Glutamatergic neuron (in vitro differentiated cells): Measurements from ENCODE around the gene MAGI1. TPM values are rescaled to one million over a fixed set of nuclear protein-coding genes. Genes with fewer than 3 reads are reported as not detected.

Experiments used
- DNase-seq: peaks from one replicate; pipeline ENCODE4 v3.0.0; 2022
- H3K27ac Mint-ChIP-seq: one replicate; pipeline ENCODE4 v1.8.0; 2020; ENCODE audit warnings: mild to moderate bottlenecking, mixed read lengths, inconsistent platforms; ENCODE audit not compliant: unreplicated experiment
- H3K27me3 Mint-ChIP-seq: one replicate; pipeline ENCODE4 v1.8.0; 2020; ENCODE audit warnings: mild to moderate bottlenecking, moderate library complexity, mixed read lengths, inconsistent platforms; ENCODE audit not compliant: unreplicated experiment
- H3K36me3 Mint-ChIP-seq: one replicate; pipeline ENCODE4 v1.8.0; 2020; ENCODE audit warnings: mild to moderate bottlenecking, mixed read lengths, inconsistent platforms; ENCODE audit not compliant: unreplicated experiment
- H3K4me1 Mint-ChIP-seq: one replicate; pipeline ENCODE4 v1.8.0; 2020; ENCODE audit warnings: mild to moderate bottlenecking, low read depth, mixed read lengths, inconsistent platforms; ENCODE audit not compliant: unreplicated experiment
- H3K4me3 Mint-ChIP-seq: one replicate; pipeline ENCODE4 v1.8.0; 2020; ENCODE audit warnings: mild to moderate bottlenecking, mixed read lengths, inconsistent platforms; ENCODE audit not compliant: unreplicated experiment
- H3K9me3 Mint-ChIP-seq: one replicate; pipeline ENCODE4 v1.8.0; 2020; ENCODE audit warnings: mild to moderate bottlenecking, moderate library complexity, mixed read lengths, inconsistent platforms; ENCODE audit not compliant: unreplicated experiment
- total RNA-seq: library from RNA; stranded (reverse); fragmentation: NEBNext Ultra II Directional; extraction: Animal tissue kit (Norgen Biotek cat#: 25700); gene quantifications from one replicate; pipeline ENCODE4 v1.2.1, GENCODE V29; 2021; ENCODE audit not compliant: unreplicated experiment
- TF ChIP-seq, protein P1 (sequence below): fragments of 200-600 bp; sonication (generic); IDR thresholded peaks from one replicate; pipeline ENCODE4 v1.5.0; 2021; ENCODE audit not compliant: partially characterized antibody, unreplicated experiment

Gene MAGI1
- total RNA-seq, 1 donor from 2014 or later, result 46.5 TPM

DNA sequence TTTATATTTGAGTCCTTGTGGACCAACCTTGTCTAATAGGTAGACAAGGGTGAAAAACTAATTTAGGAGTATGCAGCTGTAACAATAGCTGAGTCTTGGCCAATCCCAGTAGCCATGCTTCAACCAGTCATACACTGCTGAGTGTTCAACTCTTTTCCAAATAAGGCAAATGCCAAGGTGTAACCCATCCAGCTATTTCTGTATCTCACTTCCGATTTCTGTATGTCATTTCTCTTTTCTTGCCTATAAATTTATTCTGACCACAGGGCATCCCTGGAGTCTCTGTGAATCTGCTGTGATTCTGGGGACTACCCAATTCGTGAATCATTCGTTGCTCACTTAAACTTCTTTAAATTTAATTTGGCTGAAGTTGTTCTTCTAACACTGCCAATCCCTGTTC, 93.2 kb downstream of the MAGI1 start:
- H3K27me3 Mint-ChIP-seq, result no peaks in the 10 kb centered on the region
- H3K9me3 Mint-ChIP-seq, result no peaks in the 10 kb centered on the region
- H3K27ac Mint-ChIP-seq, result no peak overlapping the region
- no peaks in the 10 kb centered on the region for H3K36me3 Mint-ChIP-seq
- H3K4me1 Mint-ChIP-seq, result peaks cover 3% of the 10 kb centered on the region
- TF ChIP-seq, protein P1, sequence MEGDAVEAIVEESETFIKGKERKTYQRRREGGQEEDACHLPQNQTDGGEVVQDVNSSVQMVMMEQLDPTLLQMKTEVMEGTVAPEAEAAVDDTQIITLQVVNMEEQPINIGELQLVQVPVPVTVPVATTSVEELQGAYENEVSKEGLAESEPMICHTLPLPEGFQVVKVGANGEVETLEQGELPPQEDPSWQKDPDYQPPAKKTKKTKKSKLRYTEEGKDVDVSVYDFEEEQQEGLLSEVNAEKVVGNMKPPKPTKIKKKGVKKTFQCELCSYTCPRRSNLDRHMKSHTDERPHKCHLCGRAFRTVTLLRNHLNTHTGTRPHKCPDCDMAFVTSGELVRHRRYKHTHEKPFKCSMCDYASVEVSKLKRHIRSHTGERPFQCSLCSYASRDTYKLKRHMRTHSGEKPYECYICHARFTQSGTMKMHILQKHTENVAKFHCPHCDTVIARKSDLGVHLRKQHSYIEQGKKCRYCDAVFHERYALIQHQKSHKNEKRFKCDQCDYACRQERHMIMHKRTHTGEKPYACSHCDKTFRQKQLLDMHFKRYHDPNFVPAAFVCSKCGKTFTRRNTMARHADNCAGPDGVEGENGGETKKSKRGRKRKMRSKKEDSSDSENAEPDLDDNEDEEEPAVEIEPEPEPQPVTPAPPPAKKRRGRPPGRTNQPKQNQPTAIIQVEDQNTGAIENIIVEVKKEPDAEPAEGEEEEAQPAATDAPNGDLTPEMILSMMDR, result no peak
- no peak overlapping the region for H3K4me3 Mint-ChIP-seq
- DNase-seq, result no peak

DNA sequence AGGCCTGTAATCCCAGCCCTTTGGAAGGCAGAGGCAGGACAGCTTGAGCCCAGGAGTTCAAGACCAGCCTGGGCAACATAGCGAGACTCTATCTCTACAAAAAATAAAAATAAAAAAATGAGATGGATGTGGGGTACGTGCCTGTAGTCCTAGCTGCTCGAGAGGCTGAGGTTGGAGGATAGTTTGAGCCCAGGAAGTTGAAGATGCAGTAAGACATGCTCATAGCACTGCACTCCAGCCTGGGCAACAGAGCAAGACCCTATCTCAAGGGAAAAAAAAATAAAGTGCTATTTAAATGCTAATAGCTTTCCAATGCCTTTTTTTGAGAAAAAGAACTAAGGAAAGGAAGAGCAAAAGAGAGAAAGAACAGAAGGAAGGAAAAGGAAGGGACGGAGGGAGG, 94.5 kb downstream of the MAGI1 start:
- DNase-seq, result no peak
- TF ChIP-seq, protein P1, result no peak
- Mint-ChIP-seq H3K27me3 (no peaks in the 10 kb centered on the region), H3K4me3 (no peak overlapping the region), H3K9me3 (no peaks in the 10 kb centered on the region), H3K27ac (no peak overlapping the region), H3K4me1 (peaks cover 10% of the 10 kb centered on the region), H3K36me3 (no peaks in the 10 kb centered on the region)

DNA sequence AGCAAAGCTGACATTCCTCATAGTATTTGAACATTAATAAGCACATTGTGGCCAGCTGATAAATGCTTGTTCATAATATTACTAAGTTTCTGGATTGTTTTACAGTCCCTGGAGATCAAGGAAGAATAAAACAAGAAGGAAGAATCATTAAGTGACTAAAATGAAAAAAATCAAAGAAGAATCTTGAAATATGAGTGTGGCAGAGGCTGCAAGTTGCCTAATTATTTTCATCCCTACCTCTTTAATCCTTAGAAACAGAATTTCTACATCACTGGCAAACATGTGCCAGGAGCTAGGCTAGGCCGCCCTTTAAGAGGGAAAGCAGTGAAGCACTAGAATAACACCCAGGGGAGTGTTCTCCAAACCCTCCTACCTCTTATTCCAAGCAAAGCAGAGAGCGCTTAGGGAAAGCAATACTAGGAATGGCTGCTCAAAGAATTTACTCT, 98.9 kb downstream of the MAGI1 start:
- H3K27ac Mint-ChIP-seq, result peak overlapping the region; percentile 15
- H3K4me1 Mint-ChIP-seq, result peaks cover 13% of the 10 kb centered on the region
- TF ChIP-seq, protein P1, result no peak
- H3K27me3 Mint-ChIP-seq, result no peaks in the 10 kb centered on the region
- no peaks in the 10 kb centered on the region for H3K9me3 Mint-ChIP-seq
- H3K36me3 Mint-ChIP-seq, result no peaks in the 10 kb centered on the region
- DNase-seq, result no peak
- peak overlapping the region; percentile 47 for H3K4me3 Mint-ChIP-seq

GRCh38 chr3:65939184-65939583, 99.5 kb downstream of the MAGI1 start:
- no peaks in the 10 kb centered on the region for H3K9me3 Mint-ChIP-seq
- no peak for DNase-seq
- H3K27me3 Mint-ChIP-seq, result no peaks in the 10 kb centered on the region
- no peak overlapping the region for H3K27ac Mint-ChIP-seq
- H3K4me1 Mint-ChIP-seq, result peaks cover 13% of the 10 kb centered on the region
- TF ChIP-seq, protein P1, result no peak
- H3K4me3 Mint-ChIP-seq, result no peak overlapping the region
- H3K36me3 Mint-ChIP-seq, result no peaks in the 10 kb centered on the region

DNA sequence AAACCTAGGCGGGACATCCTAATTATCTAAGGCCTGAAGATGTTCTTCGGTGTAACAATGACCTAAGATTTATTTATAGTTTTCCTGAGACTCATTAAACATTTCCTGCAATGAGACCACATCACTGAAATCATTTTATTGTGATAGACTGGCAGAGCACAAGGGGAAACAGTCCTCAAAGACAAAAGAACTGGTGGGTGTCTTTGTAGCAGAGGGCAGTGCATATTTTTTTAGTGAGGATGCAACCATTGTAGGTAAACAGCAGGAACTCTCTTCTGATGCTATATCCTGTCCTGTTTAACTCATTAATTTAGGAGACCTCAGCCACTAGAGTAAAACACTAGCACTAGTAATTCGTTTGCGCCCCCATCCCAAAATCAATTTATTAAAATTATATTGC, 100.0 kb downstream of the MAGI1 start:
- no peak overlapping the region for H3K4me3 Mint-ChIP-seq
- peaks cover 13% of the 10 kb centered on the region for H3K4me1 Mint-ChIP-seq
- H3K36me3 Mint-ChIP-seq, result no peaks in the 10 kb centered on the region
- DNase-seq, result no peak
- H3K9me3 Mint-ChIP-seq, result no peaks in the 10 kb centered on the region
- TF ChIP-seq, protein P1, result no peak
- no peaks in the 10 kb centered on the region for H3K27me3 Mint-ChIP-seq
- H3K27ac Mint-ChIP-seq, result no peak overlapping the region
